HG03159 (cell line): ENCODE data around the gene UBAC2.
"Not testable (repeated sequence)": the region's sequence is repeated elsewhere in the genome, so short reads cannot be mapped to it uniquely, and the experiment has no call there.

Experiments
- ATAC-seq: cut with Tn5 transposase; IDR thresholded peaks from one replicate; pipeline ENCODE4 v1.9.1; 2021; ENCODE audit warnings: mild to moderate bottlenecking, moderate library complexity; ENCODE audit not compliant: unreplicated experiment

The UBAC2 gene

GRCh38 chr13:99211421-99212035 is 10.9 kb downstream of the UBAC2 start:
- ATAC-seq = no peak

GRCh38 chr13:99214232-99214631 is 13.6 kb downstream of the UBAC2 start:
- ATAC-seq = no peak

GRCh38 chr13:99214731-99215130 is 14.1 kb downstream of the UBAC2 start:
- ATAC-seq = no peak

GRCh38 chr13:99215184-99215830 is 14.7 kb downstream of the UBAC2 start:
- ATAC-seq = no peak

GRCh38 chr13:99217461-99218110 is 16.9 kb downstream of the UBAC2 start:
- no peak for ATAC-seq

GRCh38 chr13:99218126-99218525 is 17.5 kb downstream of the UBAC2 start:
- ATAC-seq = no peak

- no peak for ATAC-seq
Observed at GRCh38 chr13:99218545-99218944, 17.9 kb downstream of the UBAC2 start.

GRCh38 chr13:99218969-99219368 is 18.3 kb downstream of the UBAC2 start:
- peak; percentile 53 for ATAC-seq

- no peak for ATAC-seq
Observed at GRCh38 chr13:99220199-99220935, 19.7 kb downstream of the UBAC2 start.

- ATAC-seq = no peak
Observed at GRCh38 chr13:99221567-99222239, 21.0 kb downstream of the UBAC2 start.

- ATAC-seq = no peak
Observed at GRCh38 chr13:99223587-99223986, 22.9 kb downstream of the UBAC2 start.

GRCh38 chr13:99224021-99224420 is 23.4 kb downstream of the UBAC2 start:
- no peak for ATAC-seq

GRCh38 chr13:99225078-99225477 is 24.4 kb downstream of the UBAC2 start:
- no peak for ATAC-seq

- ATAC-seq = no peak
Observed at GRCh38 chr13:99226513-99226912, 25.9 kb downstream of the UBAC2 start.

GRCh38 chr13:99227331-99227900 is 26.8 kb downstream of the UBAC2 start:
- no peak for ATAC-seq

GRCh38 chr13:99227909-99228688 is 27.4 kb downstream of the UBAC2 start:
- ATAC-seq = no peak

- ATAC-seq = peak; percentile 89
Observed at GRCh38 chr13:99228737-99229691, 28.4 kb downstream of the UBAC2 start.

- not testable (repeated sequence) for ATAC-seq
Observed at GRCh38 chr13:99230588-99230987, 29.9 kb downstream of the UBAC2 start.

- ATAC-seq = no peak
Observed at GRCh38 chr13:99230991-99231390, 30.3 kb downstream of the UBAC2 start.
